Measurements from ENCODE around the gene MAP3K19. TPM values are rescaled to one million over a fixed set of nuclear protein-coding genes. Genes with fewer than 3 reads are reported as not detected.
"Not testable (repeated sequence)": the region's sequence is repeated elsewhere in the genome, so short reads cannot be mapped to it uniquely, and the experiment has no call there.

Gene MAP3K19
- total RNA-seq, 2 experiments from 2014 or later = not detected

- Mint-ChIP-seq H3K4me3 (no peak overlapping the region), H3K27me3 (no peaks in the 10 kb centered on the region), H3K9me3 (peaks cover 11% of the 10 kb centered on the region), H3K27ac (no peak overlapping the region), H3K4me1 (peaks cover 3% of the 10 kb centered on the region), H3K36me3 (peaks cover 11% of the 10 kb centered on the region)
- no peak for DNase-seq
Observed at GRCh38 chr2:134979221-134979620, 68.0 kb downstream of the MAP3K19 start.

- H3K36me3 Mint-ChIP-seq = peaks cover 19% of the 10 kb centered on the region
- not testable (repeated sequence) for H3K27ac Mint-ChIP-seq, H3K27me3 Mint-ChIP-seq, DNase-seq, H3K4me3 Mint-ChIP-seq
- H3K9me3 Mint-ChIP-seq = peaks cover 21% of the 10 kb centered on the region
- H3K4me1 Mint-ChIP-seq = peaks cover 12% of the 10 kb centered on the region
Observed at GRCh38 chr2:134977104-134977503, 70.1 kb downstream of the MAP3K19 start.

- H3K4me3 Mint-ChIP-seq = no peak overlapping the region
- DNase-seq = no peak
- H3K36me3 Mint-ChIP-seq = peaks cover 19% of the 10 kb centered on the region
- H3K27me3 Mint-ChIP-seq = no peaks in the 10 kb centered on the region
- H3K4me1 Mint-ChIP-seq = peaks cover 12% of the 10 kb centered on the region
- H3K27ac Mint-ChIP-seq = no peak overlapping the region
- H3K9me3 Mint-ChIP-seq = peaks cover 23% of the 10 kb centered on the region
Observed at GRCh38 chr2:134976074-134976702, 71.1 kb downstream of the MAP3K19 start.

GRCh38 chr2:134975281-134976009 is 71.8 kb downstream of the MAP3K19 start:
- peaks cover 12% of the 10 kb centered on the region for H3K4me1 Mint-ChIP-seq
- no peaks in the 10 kb centered on the region for H3K27me3 Mint-ChIP-seq
- no peak overlapping the region for H3K4me3 Mint-ChIP-seq
- H3K36me3 Mint-ChIP-seq = peaks cover 19% of the 10 kb centered on the region
- peaks cover 28% of the 10 kb centered on the region for H3K9me3 Mint-ChIP-seq
- H3K27ac Mint-ChIP-seq = no peak overlapping the region
- no peak for DNase-seq

- H3K36me3 Mint-ChIP-seq = peaks cover 19% of the 10 kb centered on the region
- peak overlapping the region; percentile 49 for H3K27ac Mint-ChIP-seq
- H3K4me1 Mint-ChIP-seq = peaks cover 12% of the 10 kb centered on the region
- H3K4me3 Mint-ChIP-seq = no peak overlapping the region
- no peak for DNase-seq
- peaks cover 34% of the 10 kb centered on the region for H3K9me3 Mint-ChIP-seq
- no peaks in the 10 kb centered on the region for H3K27me3 Mint-ChIP-seq
Observed at GRCh38 chr2:134973241-134974138, 73.8 kb downstream of the MAP3K19 start.

GRCh38 chr2:134967166-134967565 is 80.1 kb downstream of the MAP3K19 start:
- not testable (repeated sequence) for DNase-seq

GRCh38 chr2:134957477-134957876 is 89.8 kb downstream of the MAP3K19 start:
- H3K36me3 Mint-ChIP-seq = peaks cover 10% of the 10 kb centered on the region

More at GRCh38 chr2:134967166-134967565, 80.1 kb downstream of the MAP3K19 start:
- not testable (repeated sequence) for H3K4me3 Mint-ChIP-seq, H3K36me3 Mint-ChIP-seq, H3K4me1 Mint-ChIP-seq, H3K27ac Mint-ChIP-seq, H3K27me3 Mint-ChIP-seq
- H3K9me3 Mint-ChIP-seq = peaks cover 14% of the 10 kb centered on the region

GRCh38 chr2:134955744-134956143 is 91.5 kb downstream of the MAP3K19 start:
- Mint-ChIP-seq H3K9me3 (no peaks in the 10 kb centered on the region), H3K27ac (no peak overlapping the region), H3K4me1 (peaks cover 9% of the 10 kb centered on the region), H3K36me3 (peaks cover 17% of the 10 kb centered on the region), H3K27me3 (no peaks in the 10 kb centered on the region), H3K4me3 (no peak overlapping the region)
- no peak for DNase-seq

More at GRCh38 chr2:134957477-134957876, 89.8 kb downstream of the MAP3K19 start:
- Mint-ChIP-seq H3K4me3 (no peak overlapping the region), H3K27me3 (no peaks in the 10 kb centered on the region), H3K27ac (no peak overlapping the region), H3K4me1 (peaks cover 9% of the 10 kb centered on the region), H3K9me3 (no peaks in the 10 kb centered on the region)
- no peak for DNase-seq

GRCh38 chr2:134954065-134954464 is 93.2 kb downstream of the MAP3K19 start:
- peaks cover 21% of the 10 kb centered on the region for H3K4me1 Mint-ChIP-seq
- no peak overlapping the region for H3K4me3 Mint-ChIP-seq
- no peaks in the 10 kb centered on the region for H3K9me3 Mint-ChIP-seq
- DNase-seq = no peak
- H3K36me3 Mint-ChIP-seq = peaks cover 30% of the 10 kb centered on the region
- H3K27ac Mint-ChIP-seq = no peak overlapping the region
- H3K27me3 Mint-ChIP-seq = no peaks in the 10 kb centered on the region

GRCh38 chr2:134952608-134953007 is 94.6 kb downstream of the MAP3K19 start:
- peaks cover 33% of the 10 kb centered on the region for H3K4me1 Mint-ChIP-seq
- H3K36me3 Mint-ChIP-seq = peaks cover 34% of the 10 kb centered on the region
- no peaks in the 10 kb centered on the region for H3K9me3 Mint-ChIP-seq
- H3K27ac Mint-ChIP-seq = no peak overlapping the region
- H3K4me3 Mint-ChIP-seq = no peak overlapping the region
- DNase-seq = no peak
- no peaks in the 10 kb centered on the region for H3K27me3 Mint-ChIP-seq

GRCh38 chr2:134950886-134951285 is 96.4 kb downstream of the MAP3K19 start:
- peaks cover 34% of the 10 kb centered on the region for H3K4me1 Mint-ChIP-seq
- DNase-seq = no peak
- H3K27me3 Mint-ChIP-seq = no peaks in the 10 kb centered on the region
- no peaks in the 10 kb centered on the region for H3K9me3 Mint-ChIP-seq
- H3K4me3 Mint-ChIP-seq = no peak overlapping the region
- H3K27ac Mint-ChIP-seq = no peak overlapping the region
- peaks cover 41% of the 10 kb centered on the region for H3K36me3 Mint-ChIP-seq

GRCh38 chr2:134949981-134950708 is 97.1 kb downstream of the MAP3K19 start:
- H3K27ac Mint-ChIP-seq = peak overlapping the region; percentile 42
- peaks cover 48% of the 10 kb centered on the region for H3K36me3 Mint-ChIP-seq
- H3K9me3 Mint-ChIP-seq = no peaks in the 10 kb centered on the region

GRCh38 chr2:134946073-134946472 is 101.2 kb downstream of the MAP3K19 start:
- H3K4me1 Mint-ChIP-seq = peaks cover 50% of the 10 kb centered on the region
- no peak overlapping the region for H3K4me3 Mint-ChIP-seq
- H3K27ac Mint-ChIP-seq = peak overlapping the region; percentile 15
- H3K36me3 Mint-ChIP-seq = peaks cover 43% of the 10 kb centered on the region
- no peaks in the 10 kb centered on the region for H3K27me3 Mint-ChIP-seq
- no peaks in the 10 kb centered on the region for H3K9me3 Mint-ChIP-seq
- no peak for DNase-seq

More at GRCh38 chr2:134949981-134950708, 97.1 kb downstream of the MAP3K19 start:
- H3K4me1 Mint-ChIP-seq = peaks cover 34% of the 10 kb centered on the region
- H3K27me3 Mint-ChIP-seq = no peaks in the 10 kb centered on the region
- DNase-seq = no peak
- no peak overlapping the region for H3K4me3 Mint-ChIP-seq

GRCh38 chr2:134944975-134945374 is 102.3 kb downstream of the MAP3K19 start:
- no peaks in the 10 kb centered on the region for H3K27me3 Mint-ChIP-seq

More at GRCh38 chr2:134944975-134945374, 102.3 kb downstream of the MAP3K19 start:
- Mint-ChIP-seq H3K4me1 (peaks cover 47% of the 10 kb centered on the region), H3K27ac (peak overlapping the region; percentile 14), H3K9me3 (no peaks in the 10 kb centered on the region), H3K36me3 (peaks cover 42% of the 10 kb centered on the region), H3K4me3 (no peak overlapping the region)
- DNase-seq = no peak
